ENCODE data around the gene LOC101059915.

Gene LOC101059915

DNA sequence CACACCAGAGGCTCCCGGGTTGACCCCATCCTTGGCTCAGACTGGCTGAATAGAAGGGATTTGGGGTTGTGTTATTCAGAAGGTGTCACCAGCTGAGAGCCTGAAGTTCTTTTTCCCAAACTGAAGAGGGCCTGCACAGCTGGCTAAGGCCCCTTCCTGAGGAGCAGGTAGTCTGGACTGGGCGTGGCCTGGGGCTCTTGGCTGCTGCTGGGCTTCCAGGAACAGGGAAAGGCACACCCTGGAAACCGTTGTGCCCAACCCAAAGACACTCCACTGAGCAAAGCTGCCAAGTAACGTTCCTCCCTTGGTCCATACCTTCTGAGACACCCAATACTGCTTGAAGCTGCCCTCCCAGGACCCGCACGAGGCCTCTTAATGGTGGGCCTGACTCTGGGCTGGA, 40.8 kb upstream of the LOC101059915 start:
- in situ Hi-C loops (cut with MboI) (no loop called here), intact Hi-C loops (cut with micrococcal nuclease; ENCODE audit: unreplicated experiment) (no loop called here)
- ATAC-seq (no peak), DNase-seq (ENCODE audit: low read depth, low spot score) (no peak), FAIRE-seq (no peak)
- ChIA-PET RAD21 (ENCODE audit: unreplicated experiment) (interaction anchor here (1.0 to 6.6 kb wide), 2 partner anchors 11 to 445 kb away, joined by 3 to 44 read pairs; no protein-coding TSS in a partner anchor), POLR2A (interaction anchor here (0.5 kb wide), 1 partner anchor 98 kb away, joined by 3 read pairs; no protein-coding TSS in a partner anchor), SMC1A (ENCODE audit: uncharacterized antibody, unreplicated experiment) (no interaction called here), CTCF (interaction anchor here (1.2 kb wide), 1 partner anchor 8 kb away, joined by 3 read pairs; no protein-coding TSS in a partner anchor)
- TF ChIP-seq KDM1A (IDR thresholded peaks at IDR 0.05; ENCODE audit: borderline replicate concordance): no peak
- no peak for TF ChIP-seq MEF2A (IDR thresholded peaks at IDR 0.05; ENCODE audit: insufficient read depth, low read depth, low read length)
- TF ChIP-seq CEBPB (IDR thresholded peaks at IDR 0.05; ENCODE audit: borderline replicate concordance in 1 of 2, low read depth in 2 of 2, low read length in 2 of 2): no peak
- TF ChIP-seq, protein P1, sequence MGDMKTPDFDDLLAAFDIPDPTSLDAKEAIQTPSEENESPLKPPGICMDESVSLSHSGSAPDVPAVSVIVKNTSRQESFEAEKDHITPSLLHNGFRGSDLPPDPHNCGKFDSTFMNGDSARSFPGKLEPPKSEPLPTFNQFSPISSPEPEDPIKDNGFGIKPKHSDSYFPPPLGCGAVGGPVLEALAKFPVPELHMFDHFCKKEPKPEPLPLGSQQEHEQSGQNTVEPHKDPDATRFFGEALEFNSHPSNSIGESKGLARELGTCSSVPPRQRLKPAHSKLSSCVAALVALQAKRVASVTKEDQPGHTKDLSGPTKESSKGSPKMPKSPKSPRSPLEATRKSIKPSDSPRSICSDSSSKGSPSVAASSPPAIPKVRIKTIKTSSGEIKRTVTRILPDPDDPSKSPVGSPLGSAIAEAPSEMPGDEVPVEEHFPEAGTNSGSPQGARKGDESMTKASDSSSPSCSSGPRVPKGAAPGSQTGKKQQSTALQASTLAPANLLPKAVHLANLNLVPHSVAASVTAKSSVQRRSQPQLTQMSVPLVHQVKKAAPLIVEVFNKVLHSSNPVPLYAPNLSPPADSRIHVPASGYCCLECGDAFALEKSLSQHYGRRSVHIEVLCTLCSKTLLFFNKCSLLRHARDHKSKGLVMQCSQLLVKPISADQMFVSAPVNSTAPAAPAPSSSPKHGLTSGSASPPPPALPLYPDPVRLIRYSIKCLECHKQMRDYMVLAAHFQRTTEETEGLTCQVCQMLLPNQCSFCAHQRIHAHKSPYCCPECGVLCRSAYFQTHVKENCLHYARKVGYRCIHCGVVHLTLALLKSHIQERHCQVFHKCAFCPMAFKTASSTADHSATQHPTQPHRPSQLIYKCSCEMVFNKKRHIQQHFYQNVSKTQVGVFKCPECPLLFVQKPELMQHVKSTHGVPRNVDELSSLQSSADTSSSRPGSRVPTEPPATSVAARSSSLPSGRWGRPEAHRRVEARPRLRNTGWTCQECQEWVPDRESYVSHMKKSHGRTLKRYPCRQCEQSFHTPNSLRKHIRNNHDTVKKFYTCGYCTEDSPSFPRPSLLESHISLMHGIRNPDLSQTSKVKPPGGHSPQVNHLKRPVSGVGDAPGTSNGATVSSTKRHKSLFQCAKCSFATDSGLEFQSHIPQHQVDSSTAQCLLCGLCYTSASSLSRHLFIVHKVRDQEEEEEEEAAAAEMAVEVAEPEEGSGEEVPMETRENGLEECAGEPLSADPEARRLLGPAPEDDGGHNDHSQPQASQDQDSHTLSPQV (IDR thresholded peaks at IDR 0.05): no peak
- TF ChIP-seq CHD2 (IDR thresholded peaks at IDR 0.05; ENCODE audit: borderline replicate concordance, low read depth, low read length): no peak
- no peak for TF ChIP-seq SMAD1 (IDR thresholded peaks at IDR 0.05; ENCODE audit: low read depth, partially characterized antibody)
- Histone ChIP-seq H4K20me1 (ENCODE audit: control insufficient read depth, insufficient read depth) (no peaks in the 10 kb centered on the region), H3K9me3 (replicated peaks; ENCODE audit: control insufficient read depth, insufficient read depth, low read length) (no peaks in the 10 kb centered on the region; the same call in 2 of the 3 replicates), H3K27ac (ENCODE audit: control insufficient read depth, insufficient read depth) (no peak overlapping the region), H3K36me3 (ENCODE audit: control insufficient read depth in 2 of 2, insufficient read depth in 2 of 2, low read length in 1 of 2) (no peaks in the 10 kb centered on the region), H3K9ac (ENCODE audit: control insufficient read depth, insufficient read depth, low read length) (no peak overlapping the region), H2AFZ (ENCODE audit: control insufficient read depth, low read depth, low read length) (no peak overlapping the region), H3K4me1 (ENCODE audit: control insufficient read depth, insufficient read depth, low read length) (peaks cover 52% of the 10 kb centered on the region), H3K4me3 (no peak overlapping the region), H3K4me2 (ENCODE audit: control insufficient read depth, insufficient read depth) (no peak overlapping the region), H3K79me2 (ENCODE audit: control insufficient read depth, insufficient read depth, low read length) (no peaks in the 10 kb centered on the region), H3K27me3 (replicated peaks in 1 of 2; ENCODE audit: control insufficient read depth in 2 of 2, insufficient read depth in 2 of 2, low read length in 1 of 2) (no peaks in the 10 kb centered on the region)
- 53% methylated on average over 6 of the region's 6 CpGs for WGBS (ENCODE audit: insufficient coverage, insufficient replicate concordance, low lambda C conversion rate, missing lambda C conversion rate)
- BruUV-seq (replicated peaks): no TSS peak
